A549 (cell line): ENCODE measurements around the gene DDX60.

Experiments used
- EP300 ChIP-seq, 2 experiments: fragments of >200 bp; sonication (Bioruptor Twin); formaldehyde crosslinking; IDR thresholded peaks; 2 replicates in 1 of 2; 3 replicates in 1 of 2; pipeline ENCODE4 v1.6.1; 2016 to 2017
- HDAC2 ChIP-seq: fragments of 200-600 bp; sonication (generic); IDR thresholded peaks from 2 replicates; pipeline ENCODE4 v1.6.1; 2016
- JUN ChIP-seq, 2 experiments: fragments of >200 bp; sonication (Bioruptor Twin); formaldehyde crosslinking; IDR thresholded peaks; 2 replicates in 1 of 2; 3 replicates in 1 of 2; pipeline ENCODE4 v1.6.1; 2016 to 2017
- MAX ChIP-seq: IDR thresholded peaks from 2 replicates; pipeline ENCODE4 v1.6.1; 2012
- NFE2L2 ChIP-seq: fragments of 150-350 bp; conservative IDR thresholded peaks from 2 replicates; pipeline ENCODE4 v1.6.1; 2014; ENCODE audit warnings: low read length
- POLR2A ChIP-seq: IDR thresholded peaks from 2 replicates; pipeline ENCODE4 v1.6.1; 2012; ENCODE audit warnings: mild to moderate bottlenecking, low read length
- RAD21 ChIP-seq, 2 experiments: fragments of >200 bp in 1 of 2; sonication (Bioruptor Twin) in 1 of 2; formaldehyde crosslinking in 1 of 2; IDR thresholded peaks in 1 of 2; conservative IDR thresholded peaks in 1 of 2; 2 replicates in 1 of 2; 3 replicates in 1 of 2; pipeline ENCODE4 v1.6.1; 2012 to 2018; ENCODE audit warnings: inconsistent platforms in 1 of 2
- RCOR1 ChIP-seq: fragments of 150-350 bp; IDR thresholded peaks from 2 replicates; pipeline ENCODE4 v1.6.1; 2014; ENCODE audit warnings: antibody characterized with exemption, low read length, low read depth
- SMC3 ChIP-seq: fragments of >200 bp; sonication (Bioruptor Twin); formaldehyde crosslinking; IDR thresholded peaks from 3 replicates; pipeline ENCODE4 v1.6.1; 2018; ENCODE audit warnings: inconsistent platforms
- ZFP36 ChIP-seq: fragments of 450-650 bp; IDR thresholded peaks from 2 replicates; pipeline ENCODE4 v1.6.1; 2014; ENCODE audit warnings: borderline replicate concordance; ENCODE audit not compliant: partially characterized antibody
- ZNF302 ChIP-seq: fragments of 250-450 bp; sonication (Bioruptor Pico); IDR thresholded peaks from 2 replicates; pipeline ENCODE4 v1.9.0; 2021; ENCODE audit warnings: inconsistent platforms, mild to moderate bottlenecking, moderate library complexity
- TF ChIP-seq, protein P1 (sequence below): fragments of >200 bp; sonication (Bioruptor Twin); formaldehyde crosslinking; IDR thresholded peaks from 3 replicates; pipeline ENCODE4 v1.5.1; 2016
- TF ChIP-seq, protein P2 (sequence below): fragments of 200-600 bp; sonication (generic); IDR thresholded peaks from 2 replicates; pipeline ENCODE4 v1.6.1; 2016; ENCODE audit warnings: antibody characterized with exemption, mild to moderate bottlenecking, moderate library complexity

DNA sequence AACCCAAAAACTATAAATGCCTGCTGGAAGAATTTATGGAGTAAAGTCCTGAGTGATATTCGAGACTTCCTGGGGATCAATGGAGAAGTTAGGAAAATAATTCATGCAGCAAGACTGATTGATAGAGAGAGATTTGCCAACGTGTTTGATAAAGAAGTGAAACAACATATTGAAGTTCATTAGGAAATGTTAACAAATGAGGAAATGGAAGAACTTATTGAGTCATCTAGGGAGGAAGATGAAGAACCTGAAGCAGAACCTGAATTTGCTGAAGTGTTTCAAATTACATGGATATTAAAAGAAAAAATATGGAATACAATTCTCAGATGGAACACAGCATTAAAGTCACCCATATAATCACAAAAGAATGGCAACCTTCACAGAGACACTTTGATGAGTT lies 39.0 kb downstream of the DDX60 start:
- TF ChIP-seq POLR2A: no peak
- TF ChIP-seq EP300 (IDR thresholded peaks at IDR 0.05): no peak
- TF ChIP-seq NFE2L2: no peak
- TF ChIP-seq RCOR1: no peak
- TF ChIP-seq, protein P1, sequence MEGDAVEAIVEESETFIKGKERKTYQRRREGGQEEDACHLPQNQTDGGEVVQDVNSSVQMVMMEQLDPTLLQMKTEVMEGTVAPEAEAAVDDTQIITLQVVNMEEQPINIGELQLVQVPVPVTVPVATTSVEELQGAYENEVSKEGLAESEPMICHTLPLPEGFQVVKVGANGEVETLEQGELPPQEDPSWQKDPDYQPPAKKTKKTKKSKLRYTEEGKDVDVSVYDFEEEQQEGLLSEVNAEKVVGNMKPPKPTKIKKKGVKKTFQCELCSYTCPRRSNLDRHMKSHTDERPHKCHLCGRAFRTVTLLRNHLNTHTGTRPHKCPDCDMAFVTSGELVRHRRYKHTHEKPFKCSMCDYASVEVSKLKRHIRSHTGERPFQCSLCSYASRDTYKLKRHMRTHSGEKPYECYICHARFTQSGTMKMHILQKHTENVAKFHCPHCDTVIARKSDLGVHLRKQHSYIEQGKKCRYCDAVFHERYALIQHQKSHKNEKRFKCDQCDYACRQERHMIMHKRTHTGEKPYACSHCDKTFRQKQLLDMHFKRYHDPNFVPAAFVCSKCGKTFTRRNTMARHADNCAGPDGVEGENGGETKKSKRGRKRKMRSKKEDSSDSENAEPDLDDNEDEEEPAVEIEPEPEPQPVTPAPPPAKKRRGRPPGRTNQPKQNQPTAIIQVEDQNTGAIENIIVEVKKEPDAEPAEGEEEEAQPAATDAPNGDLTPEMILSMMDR: no peak
- no peak for TF ChIP-seq JUN (IDR thresholded peaks at IDR 0.05)
- no peak for TF ChIP-seq SMC3
- no peak for TF ChIP-seq RAD21 (conservative IDR thresholded peaks at IDR 0.05 in 1 of 2, IDR thresholded peaks at IDR 0.05 in 1 of 2)
- no peak for TF ChIP-seq MAX
- TF ChIP-seq, protein P2, sequence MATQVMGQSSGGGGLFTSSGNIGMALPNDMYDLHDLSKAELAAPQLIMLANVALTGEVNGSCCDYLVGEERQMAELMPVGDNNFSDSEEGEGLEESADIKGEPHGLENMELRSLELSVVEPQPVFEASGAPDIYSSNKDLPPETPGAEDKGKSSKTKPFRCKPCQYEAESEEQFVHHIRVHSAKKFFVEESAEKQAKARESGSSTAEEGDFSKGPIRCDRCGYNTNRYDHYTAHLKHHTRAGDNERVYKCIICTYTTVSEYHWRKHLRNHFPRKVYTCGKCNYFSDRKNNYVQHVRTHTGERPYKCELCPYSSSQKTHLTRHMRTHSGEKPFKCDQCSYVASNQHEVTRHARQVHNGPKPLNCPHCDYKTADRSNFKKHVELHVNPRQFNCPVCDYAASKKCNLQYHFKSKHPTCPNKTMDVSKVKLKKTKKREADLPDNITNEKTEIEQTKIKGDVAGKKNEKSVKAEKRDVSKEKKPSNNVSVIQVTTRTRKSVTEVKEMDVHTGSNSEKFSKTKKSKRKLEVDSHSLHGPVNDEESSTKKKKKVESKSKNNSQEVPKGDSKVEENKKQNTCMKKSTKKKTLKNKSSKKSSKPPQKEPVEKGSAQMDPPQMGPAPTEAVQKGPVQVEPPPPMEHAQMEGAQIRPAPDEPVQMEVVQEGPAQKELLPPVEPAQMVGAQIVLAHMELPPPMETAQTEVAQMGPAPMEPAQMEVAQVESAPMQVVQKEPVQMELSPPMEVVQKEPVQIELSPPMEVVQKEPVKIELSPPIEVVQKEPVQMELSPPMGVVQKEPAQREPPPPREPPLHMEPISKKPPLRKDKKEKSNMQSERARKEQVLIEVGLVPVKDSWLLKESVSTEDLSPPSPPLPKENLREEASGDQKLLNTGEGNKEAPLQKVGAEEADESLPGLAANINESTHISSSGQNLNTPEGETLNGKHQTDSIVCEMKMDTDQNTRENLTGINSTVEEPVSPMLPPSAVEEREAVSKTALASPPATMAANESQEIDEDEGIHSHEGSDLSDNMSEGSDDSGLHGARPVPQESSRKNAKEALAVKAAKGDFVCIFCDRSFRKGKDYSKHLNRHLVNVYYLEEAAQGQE: no peak
- no peak for TF ChIP-seq ZNF302 (CRISPR knock-in tag)
- TF ChIP-seq HDAC2: no peak
- TF ChIP-seq ZFP36: no peak
